VCaP (cell line): ENCODE data around the gene GPR33.

Source experiments
- H3K27ac ChIP-seq: fragments of 450-650 bp; 2 replicates; pipeline ENCODE4 v1.5.1; 2017
- CTCF ChIP-seq: fragments of 450-650 bp; conservative IDR thresholded peaks from 2 replicates; pipeline ENCODE4 v1.5.1; 2017; ENCODE audit warnings: mild to moderate bottlenecking, moderate library complexity

The GPR33 gene

GRCh38 chr14:31461545-31461944 is 26.3 kb downstream of the GPR33 start:
- H3K27ac ChIP-seq = no peak overlapping the region
- TF ChIP-seq CTCF = no peak

- no peak for TF ChIP-seq CTCF
- peak overlapping the region; percentile 90 for H3K27ac ChIP-seq
Measured at GRCh38 chr14:31457665-31458659, 29.9 kb downstream of the GPR33 start.

- H3K27ac ChIP-seq = peak within 1 kb of the TSS; percentile 90
- TF ChIP-seq CTCF = peak; percentile 18
Measured at GRCh38 chr14:31456841-31457664, 30.8 kb downstream of the GPR33 start, which contains the start of gene DTD2. Gene DTD2 (minus strand): TSS chr14:31457506. CDS start chr14:31457393, 113 bp downstream.

- peak; percentile 81 for TF ChIP-seq CTCF
- peak overlapping the region; percentile 44 for H3K27ac ChIP-seq
Measured at GRCh38 chr14:31449971-31450610, 37.7 kb downstream of the GPR33 start.

- no peak for TF ChIP-seq CTCF
- peak overlapping the region; percentile 44; the same call in 1 of the 2 replicates for H3K27ac ChIP-seq
Measured at GRCh38 chr14:31449136-31449535, 38.7 kb downstream of the GPR33 start.

GRCh38 chr14:31445703-31446102 is 42.1 kb downstream of the GPR33 start:
- no peak overlapping the region for H3K27ac ChIP-seq
- TF ChIP-seq CTCF = no peak
